MM.1S (cell line): ENCODE measurements around the gene PYCR2.

Source experiments
- DNase-seq: peaks from one replicate; pipeline ENCODE4 v3.0.0-alpha.2; 2015
- H2AFZ ChIP-seq: fragments of 300-600 bp; sonication (generic); 2 replicates; pipeline ENCODE4 v1.6.0; 2016; ENCODE audit warnings: antibody characterized with exemption, low read length
- H3F3A ChIP-seq: fragments of 300-600 bp; sonication (generic); 2 replicates; pipeline ENCODE4 v1.6.1; 2016; ENCODE audit warnings: mild to moderate bottlenecking, antibody characterized with exemption, low read length, moderate library complexity, mixed read lengths; ENCODE audit not compliant: insufficient read depth
- H3K27ac ChIP-seq: fragments of 300-600 bp; sonication (generic); 2 replicates; pipeline ENCODE4 v1.5.1; 2016; ENCODE audit warnings: mild to moderate bottlenecking, low read length
- H3K27me3 ChIP-seq: fragments of 300-600 bp; sonication (generic); replicated peaks from 2 replicates; pipeline ENCODE4 v1.6.0; 2016; ENCODE audit warnings: low read length; ENCODE audit not compliant: insufficient read depth
- H3K36me3 ChIP-seq: fragments of 300-600 bp; sonication (generic); replicated peaks from 2 replicates; pipeline ENCODE4 v1.6.1; 2016; ENCODE audit warnings: mild to moderate bottlenecking, low read length, mixed read lengths; ENCODE audit not compliant: insufficient read depth
- H3K4me1 ChIP-seq: fragments of 300-600 bp; sonication (generic); 2 replicates; pipeline ENCODE4 v1.6.1; 2016; ENCODE audit warnings: low read length, mixed read lengths
- H3K4me2 ChIP-seq: fragments of 300-600 bp; sonication (generic); 2 replicates; pipeline ENCODE4 v1.6.0; 2016; ENCODE audit warnings: low read depth, low read length
- H3K4me3 ChIP-seq: fragments of 300-600 bp; sonication (generic); 2 replicates; pipeline ENCODE4 v1.5.1; 2016; ENCODE audit warnings: low read length, mixed read lengths
- H3K79me2 ChIP-seq: fragments of 300-600 bp; sonication (generic); 2 replicates; pipeline ENCODE4 v1.6.1; 2016; ENCODE audit warnings: mixed run types, low read length, mixed read lengths
- H3K9ac ChIP-seq: fragments of 300-600 bp; sonication (generic); 2 replicates; pipeline ENCODE4 v1.6.1; 2016; ENCODE audit warnings: low read length, mixed read lengths
- H3K9me2 ChIP-seq: fragments of 300-600 bp; sonication (generic); replicated peaks from 2 replicates; pipeline ENCODE4 v1.6.1; 2016; ENCODE audit warnings: mild to moderate bottlenecking, low read length, mixed read lengths; ENCODE audit not compliant: insufficient read depth
- H3K9me3 ChIP-seq: fragments of 300-600 bp; sonication (generic); replicated peaks from 2 replicates; pipeline ENCODE4 v1.6.1; 2016; ENCODE audit warnings: mild to moderate bottlenecking, low read length, mixed read lengths; ENCODE audit not compliant: insufficient read depth
- H4K20me1 ChIP-seq: fragments of 300-600 bp; sonication (generic); 2 replicates; pipeline ENCODE4 v1.6.1; 2016; ENCODE audit warnings: mild to moderate bottlenecking, low read length, moderate library complexity, mixed read lengths; ENCODE audit not compliant: insufficient read depth
- EZH2 ChIP-seq: fragments of 300-600 bp; sonication (generic); optimal IDR thresholded peaks from 2 replicates; pipeline ENCODE3; 2017; ENCODE audit warnings: low read depth, mild to moderate bottlenecking, antibody characterized with exemption, low read length, mixed read lengths
- EZH2phosphoT487 ChIP-seq: fragments of 300-600 bp; sonication (generic); IDR thresholded peaks from 2 replicates; pipeline ENCODE4 v1.6.1; 2018; ENCODE audit warnings: antibody characterized with exemption, low read length
- TF ChIP-seq, protein P1 (sequence below): fragments of 300-600 bp; sonication (generic); IDR thresholded peaks from 2 replicates; pipeline ENCODE4 v1.5.1; 2016; ENCODE audit warnings: antibody characterized with exemption, low read length, mixed read lengths

The PYCR2 gene

DNA sequence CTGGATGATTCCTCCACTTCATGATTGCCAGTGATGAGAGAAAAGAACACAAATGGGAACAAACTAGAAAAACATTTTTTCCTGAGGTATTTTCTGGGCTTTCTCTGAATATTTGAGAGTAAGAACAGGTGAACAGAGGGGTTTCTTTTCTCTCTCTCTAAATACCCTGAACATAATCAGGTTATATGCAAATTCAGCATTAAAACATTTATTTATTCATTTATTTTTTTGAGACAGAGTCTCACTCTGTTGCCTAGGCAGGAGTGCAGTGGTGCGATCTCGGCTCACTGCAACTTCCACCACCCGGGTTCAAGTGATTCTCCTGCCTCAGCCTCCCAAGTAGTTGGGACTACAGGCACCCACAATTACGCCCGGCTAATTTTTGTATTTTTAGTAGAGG lies 22.8 kb upstream of the PYCR2 start:
- Histone ChIP-seq H3K4me3 (no peak overlapping the region), H3K27me3 (no peaks in the 10 kb centered on the region), H3K9ac (no peak overlapping the region), H3K4me1 (peaks cover 37% of the 10 kb centered on the region), H2AFZ (no peak overlapping the region), H3K79me2 (no peaks in the 10 kb centered on the region), H3K27ac (no peak overlapping the region), H3F3A (peaks cover 28% of the 10 kb centered on the region), H3K4me2 (no peak overlapping the region), H4K20me1 (no peaks in the 10 kb centered on the region), H3K9me2 (no peaks in the 10 kb centered on the region), H3K9me3 (no peaks in the 10 kb centered on the region), H3K36me3 (no peaks in the 10 kb centered on the region)
- no peak for DNase-seq
- no peak for TF ChIP-seq EZH2
- TF ChIP-seq, protein P1, sequence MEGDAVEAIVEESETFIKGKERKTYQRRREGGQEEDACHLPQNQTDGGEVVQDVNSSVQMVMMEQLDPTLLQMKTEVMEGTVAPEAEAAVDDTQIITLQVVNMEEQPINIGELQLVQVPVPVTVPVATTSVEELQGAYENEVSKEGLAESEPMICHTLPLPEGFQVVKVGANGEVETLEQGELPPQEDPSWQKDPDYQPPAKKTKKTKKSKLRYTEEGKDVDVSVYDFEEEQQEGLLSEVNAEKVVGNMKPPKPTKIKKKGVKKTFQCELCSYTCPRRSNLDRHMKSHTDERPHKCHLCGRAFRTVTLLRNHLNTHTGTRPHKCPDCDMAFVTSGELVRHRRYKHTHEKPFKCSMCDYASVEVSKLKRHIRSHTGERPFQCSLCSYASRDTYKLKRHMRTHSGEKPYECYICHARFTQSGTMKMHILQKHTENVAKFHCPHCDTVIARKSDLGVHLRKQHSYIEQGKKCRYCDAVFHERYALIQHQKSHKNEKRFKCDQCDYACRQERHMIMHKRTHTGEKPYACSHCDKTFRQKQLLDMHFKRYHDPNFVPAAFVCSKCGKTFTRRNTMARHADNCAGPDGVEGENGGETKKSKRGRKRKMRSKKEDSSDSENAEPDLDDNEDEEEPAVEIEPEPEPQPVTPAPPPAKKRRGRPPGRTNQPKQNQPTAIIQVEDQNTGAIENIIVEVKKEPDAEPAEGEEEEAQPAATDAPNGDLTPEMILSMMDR: no peak
- TF ChIP-seq EZH2phosphoT487: no peak

DNA sequence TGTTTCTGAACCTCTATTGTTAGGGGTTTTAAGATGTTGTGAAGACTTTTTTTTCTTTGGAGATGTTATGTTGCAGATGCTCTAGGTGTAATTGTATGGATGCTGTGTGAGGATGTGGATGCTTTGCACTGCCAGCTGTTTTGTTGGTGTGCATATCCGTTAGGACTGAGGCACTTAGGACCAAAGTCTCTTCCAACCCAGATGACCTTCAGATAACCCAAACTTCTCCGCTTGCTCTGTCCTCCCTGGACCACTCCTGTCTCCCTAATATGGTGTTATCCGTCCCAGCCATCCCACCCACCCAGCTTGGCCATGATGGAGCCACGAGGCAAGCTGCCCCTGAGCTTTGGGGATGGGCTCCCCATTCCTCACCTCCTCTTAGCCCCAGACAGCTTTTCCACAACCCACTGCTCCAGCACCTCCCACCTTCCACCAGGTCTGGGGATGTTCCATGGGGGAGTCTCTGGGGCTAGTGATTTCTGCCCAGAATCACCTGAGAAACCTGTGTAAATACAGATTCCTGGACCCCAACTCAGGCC lies 22.1 kb upstream of the PYCR2 start:
- no peak overlapping the region for H3K4me2 ChIP-seq
- H3K27ac ChIP-seq: no peak overlapping the region
- H3K9me3 ChIP-seq: no peaks in the 10 kb centered on the region
- H3K79me2 ChIP-seq: no peaks in the 10 kb centered on the region
- no peak overlapping the region for H3K4me3 ChIP-seq
- peaks cover 41% of the 10 kb centered on the region for H3K4me1 ChIP-seq
- no peak for DNase-seq
- no peaks in the 10 kb centered on the region for H3K36me3 ChIP-seq
- no peak overlapping the region for H3K9ac ChIP-seq
- TF ChIP-seq EZH2 (no peak), EZH2phosphoT487 (no peak)
- TF ChIP-seq, protein P1: no peak
- H3K27me3 ChIP-seq: no peaks in the 10 kb centered on the region
- H3K9me2 ChIP-seq: no peaks in the 10 kb centered on the region
- no peaks in the 10 kb centered on the region for H4K20me1 ChIP-seq
- no peak overlapping the region for H2AFZ ChIP-seq
- peaks cover 34% of the 10 kb centered on the region for H3F3A ChIP-seq

DNA sequence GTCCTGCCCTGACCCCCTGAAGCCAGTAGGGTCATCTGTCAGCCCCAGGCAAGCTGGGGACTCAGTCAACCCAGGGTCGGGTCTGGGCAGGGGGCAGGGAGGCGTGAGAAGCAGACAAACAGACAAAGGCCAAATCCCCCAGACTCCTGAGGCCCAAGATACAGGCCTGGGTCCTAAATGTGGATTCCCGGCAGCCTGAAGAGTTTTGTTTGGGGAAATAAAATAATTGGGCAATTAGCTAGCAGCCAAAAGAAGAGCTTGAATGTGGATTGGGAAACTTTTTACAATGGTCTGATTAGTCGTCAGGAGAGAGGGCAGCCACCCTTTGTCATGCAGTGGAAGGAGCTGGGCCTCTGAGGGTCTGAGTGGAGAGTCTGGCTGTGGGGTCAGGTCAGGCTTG lies 21.5 kb upstream of the PYCR2 start:
- Histone ChIP-seq H3K9ac (no peak overlapping the region), H3K4me2 (no peak overlapping the region; the same call in 1 of the 2 replicates), H3K79me2 (peaks cover 3% of the 10 kb centered on the region), H3K36me3 (no peaks in the 10 kb centered on the region), H3K27me3 (no peaks in the 10 kb centered on the region), H3K4me3 (no peak overlapping the region), H3K9me2 (no peaks in the 10 kb centered on the region), H4K20me1 (no peaks in the 10 kb centered on the region), H3K9me3 (no peaks in the 10 kb centered on the region), H2AFZ (no peak overlapping the region), H3F3A (peaks cover 40% of the 10 kb centered on the region), H3K27ac (no peak overlapping the region), H3K4me1 (peaks cover 47% of the 10 kb centered on the region)
- TF ChIP-seq EZH2phosphoT487 (no peak), EZH2 (no peak)
- TF ChIP-seq, protein P1: no peak
- no peak for DNase-seq
